ENCODE measurements around the gene TSC2. TPM values are rescaled to one million over a fixed set of nuclear protein-coding genes. Genes with fewer than 3 reads are reported as not detected.

TSC2 gene
- total and polyA plus RNA-seq, 8 donors: 51.0 to 172 (median 83.6) TPM

DNA sequence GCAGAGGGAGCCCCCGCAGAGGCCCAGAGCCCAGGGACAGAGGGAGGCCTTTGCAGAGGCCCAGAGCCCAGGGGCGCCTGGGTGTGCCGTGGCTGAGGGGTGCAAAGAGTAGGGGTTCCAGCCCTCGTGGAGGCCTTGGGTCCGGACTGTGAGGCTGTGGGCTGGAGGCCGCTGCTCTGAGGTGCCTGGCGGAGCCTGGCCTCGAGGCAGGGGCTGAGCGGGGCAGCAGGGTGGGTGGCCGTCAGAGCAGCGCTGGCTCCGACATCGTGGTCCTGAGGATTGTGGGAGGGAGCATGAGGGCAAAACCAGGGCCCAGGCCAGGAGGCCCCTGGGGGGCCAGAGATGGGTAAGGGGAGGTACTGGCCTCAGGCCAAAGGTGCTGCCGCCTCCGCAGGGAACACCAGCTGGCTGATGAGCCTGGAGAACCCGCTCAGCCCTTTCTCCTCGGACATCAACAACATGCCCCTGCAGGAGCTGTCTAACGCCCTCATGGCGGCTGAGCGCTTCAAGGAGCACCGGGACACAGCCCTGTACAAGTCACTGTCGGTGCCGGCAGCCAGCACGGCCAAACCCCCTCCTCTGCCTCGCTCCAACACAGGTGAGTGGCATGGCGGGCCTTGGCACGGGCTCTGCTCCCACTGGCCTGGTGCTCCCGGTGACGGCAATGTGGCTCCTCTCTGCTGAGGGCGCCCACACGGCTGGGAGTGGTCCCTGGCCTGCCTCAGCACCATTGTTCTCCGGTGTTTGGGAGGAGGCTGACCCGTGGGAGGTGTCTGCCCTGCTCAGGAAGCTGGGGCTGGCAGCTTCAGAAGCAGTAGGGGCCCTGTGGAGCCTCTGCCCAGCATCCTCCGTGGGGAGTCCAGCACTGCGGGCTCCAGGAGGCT is 33.7 kb downstream of the TSC2 start:
- peak overlapping the region in 3 of 4 donors; percentile 22 to 57 (median 44) for H3K27ac ChIP-seq
- peak in 2 of 6 donors; percentile 29 for DNase-seq
- H3K4me3 ChIP-seq: no peak overlapping the region
- intact Hi-C loops (cut with DNase I): no loop called here
- TF ChIP-seq, protein P1, sequence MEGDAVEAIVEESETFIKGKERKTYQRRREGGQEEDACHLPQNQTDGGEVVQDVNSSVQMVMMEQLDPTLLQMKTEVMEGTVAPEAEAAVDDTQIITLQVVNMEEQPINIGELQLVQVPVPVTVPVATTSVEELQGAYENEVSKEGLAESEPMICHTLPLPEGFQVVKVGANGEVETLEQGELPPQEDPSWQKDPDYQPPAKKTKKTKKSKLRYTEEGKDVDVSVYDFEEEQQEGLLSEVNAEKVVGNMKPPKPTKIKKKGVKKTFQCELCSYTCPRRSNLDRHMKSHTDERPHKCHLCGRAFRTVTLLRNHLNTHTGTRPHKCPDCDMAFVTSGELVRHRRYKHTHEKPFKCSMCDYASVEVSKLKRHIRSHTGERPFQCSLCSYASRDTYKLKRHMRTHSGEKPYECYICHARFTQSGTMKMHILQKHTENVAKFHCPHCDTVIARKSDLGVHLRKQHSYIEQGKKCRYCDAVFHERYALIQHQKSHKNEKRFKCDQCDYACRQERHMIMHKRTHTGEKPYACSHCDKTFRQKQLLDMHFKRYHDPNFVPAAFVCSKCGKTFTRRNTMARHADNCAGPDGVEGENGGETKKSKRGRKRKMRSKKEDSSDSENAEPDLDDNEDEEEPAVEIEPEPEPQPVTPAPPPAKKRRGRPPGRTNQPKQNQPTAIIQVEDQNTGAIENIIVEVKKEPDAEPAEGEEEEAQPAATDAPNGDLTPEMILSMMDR (IDR thresholded peaks at IDR 0.05): no peak
- ATAC-seq: peak in 2 of 4 donors; percentile 0 to 5
- no peak for FAIRE-seq
- peaks cover 0 to 32% (median 4%) of the 10 kb centered on the region in 3 donors for H3K36me3 ChIP-seq
- H3K27me3 ChIP-seq: no peaks in the 10 kb centered on the region
- peaks cover 0 to 8% (median 0%) of the 10 kb centered on the region in 3 donors for H3K4me1 ChIP-seq
- H3K9me3 ChIP-seq: no peaks in the 10 kb centered on the region
- WGBS, 2 donors: 88 to 89% methylated on average over 33 to 35 of the region's 35 CpGs

DNA sequence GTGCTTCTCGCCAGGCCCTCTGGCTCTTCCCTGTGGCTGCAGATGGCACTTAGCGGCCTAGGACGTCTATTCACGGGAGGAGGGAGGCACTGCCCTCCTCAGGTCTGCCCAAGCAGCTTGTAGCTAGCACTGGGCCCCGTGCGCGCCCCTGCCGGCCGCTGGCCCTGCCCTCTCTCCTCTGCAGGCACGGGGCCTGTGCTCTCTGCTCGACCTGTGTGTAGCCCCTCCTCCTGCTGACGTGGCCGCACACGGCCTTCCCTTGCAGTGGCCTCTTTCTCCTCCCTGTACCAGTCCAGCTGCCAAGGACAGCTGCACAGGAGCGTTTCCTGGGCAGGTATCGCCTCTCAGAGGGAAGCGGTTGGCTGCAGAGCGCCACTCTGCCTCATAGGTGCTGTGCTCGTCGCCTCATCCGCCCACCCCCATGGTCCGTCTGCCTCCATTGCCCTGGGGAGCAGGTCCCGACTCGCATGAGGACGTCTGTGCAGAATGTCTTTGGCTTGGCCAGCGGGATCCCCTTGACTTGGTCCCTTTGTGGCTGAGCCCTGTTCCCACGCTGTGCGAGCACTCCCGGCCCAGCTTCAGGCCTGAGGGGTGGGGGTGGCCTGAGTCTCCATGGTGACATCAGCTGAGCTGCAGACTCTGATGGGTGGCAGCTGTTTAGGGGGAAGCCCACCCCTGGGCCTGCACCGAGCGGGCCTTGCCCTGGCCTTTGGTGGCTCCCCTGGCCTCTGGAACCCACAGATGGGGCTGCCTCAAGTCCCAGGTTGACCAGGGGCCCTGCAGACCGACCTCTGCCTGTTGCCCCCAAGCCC is 34.6 kb downstream of the TSC2 start:
- ATAC-seq: peak; percentile 75 to 96 (median 88)
- Histone ChIP-seq H3K36me3 (peaks cover 0 to 39% (median 11%) of the 10 kb centered on the region in 3 donors), H3K4me1 (peaks cover 0 to 8% (median 0%) of the 10 kb centered on the region in 3 donors), H3K9me3 (no peaks in the 10 kb centered on the region), H3K27me3 (no peaks in the 10 kb centered on the region), H3K27ac (peak overlapping the region in 3 of 4 donors; percentile 33 to 57 (median 44)), H3K4me3 (no peak overlapping the region)
- no peak for FAIRE-seq
- intact Hi-C loops (cut with DNase I): no loop called here
- TF ChIP-seq, protein P1 (IDR thresholded peaks at IDR 0.05): no peak
- DNase-seq: peak; percentile 75 to 93 (median 90)
- 47 to 66% methylated on average over 26 to 32 of the region's 32 CpGs for WGBS, 2 donors

DNA sequence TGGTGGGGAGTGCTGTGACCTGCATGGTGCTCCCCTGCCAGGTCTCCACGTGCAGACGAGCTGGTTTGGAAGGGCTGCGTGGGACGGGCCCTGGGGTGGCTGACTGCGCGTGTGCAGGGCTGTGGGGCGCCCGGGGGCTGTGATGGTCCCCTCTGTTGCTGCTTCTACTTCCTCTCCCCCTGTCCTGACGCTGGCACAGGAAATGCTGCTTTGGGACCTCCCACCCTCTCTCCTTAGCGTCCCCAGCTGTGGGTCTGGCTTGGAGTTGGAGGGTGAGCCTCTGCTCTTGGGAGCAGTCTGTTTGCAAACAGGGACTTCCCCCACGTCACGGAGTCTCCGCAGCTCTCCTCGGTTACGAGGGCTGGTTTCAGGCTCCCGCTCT is 35.2 kb downstream of the TSC2 start:
- ATAC-seq: no peak
- DNase-seq: peak in 1 of 6 donors; percentile 53
- peaks cover 0 to 8% (median 0%) of the 10 kb centered on the region in 3 donors for H3K4me1 ChIP-seq
- H3K27ac ChIP-seq: peak overlapping the region in 2 of 4 donors; percentile 33 to 44
- intact Hi-C loops (cut with DNase I): no loop called here
- no peaks in the 10 kb centered on the region for H3K9me3 ChIP-seq
- H3K4me3 ChIP-seq: no peak overlapping the region
- H3K36me3 ChIP-seq: peaks cover 0 to 39% (median 11%) of the 10 kb centered on the region in 3 donors
- no peaks in the 10 kb centered on the region for H3K27me3 ChIP-seq
- 88 to 91% methylated on average over 16 of the region's 16 CpGs for WGBS, 2 donors
- FAIRE-seq: no peak
- TF ChIP-seq, protein P1 (IDR thresholded peaks at IDR 0.05): no peak

DNA sequence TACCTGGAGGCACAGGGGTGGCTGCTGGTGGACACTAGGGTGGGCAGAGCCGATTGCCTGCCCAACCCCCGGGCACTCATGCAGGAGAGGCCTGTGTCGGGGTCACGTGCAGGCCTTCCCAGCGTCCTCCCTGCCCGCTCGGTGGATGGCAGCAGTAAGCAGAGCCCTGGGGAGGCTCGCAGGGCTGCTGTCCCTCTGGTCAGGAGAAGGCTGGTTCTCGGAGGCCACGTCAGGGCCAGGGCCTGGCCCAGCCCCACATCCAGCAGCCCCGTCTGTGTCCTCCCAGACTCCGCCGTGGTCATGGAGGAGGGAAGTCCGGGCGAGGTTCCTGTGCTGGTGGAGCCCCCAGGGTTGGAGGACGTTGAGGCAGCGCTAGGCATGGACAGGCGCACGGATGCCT is 35.6 kb downstream of the TSC2 start:
- FAIRE-seq: no peak
- Histone ChIP-seq H3K36me3 (peaks cover 0 to 39% (median 11%) of the 10 kb centered on the region in 3 donors), H3K9me3 (no peaks in the 10 kb centered on the region), H3K27me3 (no peaks in the 10 kb centered on the region), H3K4me3 (no peak overlapping the region), H3K4me1 (peaks cover 0 to 8% (median 0%) of the 10 kb centered on the region in 3 donors), H3K27ac (no peak overlapping the region)
- intact Hi-C loops (cut with DNase I): no loop called here
- TF ChIP-seq, protein P1 (IDR thresholded peaks at IDR 0.05): no peak
- DNase-seq: peak in 1 of 6 donors; percentile 77
- 89 to 91% methylated on average over 19 of the region's 19 CpGs for WGBS, 2 donors
- no peak for ATAC-seq

All from pancreas (tissue), 10 donors.